RWPE2 (cell line): ENCODE data around the gene RALGAPA2.

Source experiments
- ATAC-seq: fragments of 200-7000 bp; cut with Tn5 transposase; 3 replicates; pipeline ENCODE4 v1.9.1; 2021; ENCODE audit warnings: low read depth
- DNase-seq: peaks from one replicate; pipeline ENCODE4 v3.0.0-alpha.2; 2020; ENCODE audit warnings: low spot score
- H3K27ac ChIP-seq: fragments of 450-650 bp; 2 replicates; pipeline ENCODE4 v1.5.1; 2017; ENCODE audit warnings: mild to moderate bottlenecking; ENCODE audit not compliant: poor library complexity, severe bottlenecking
- H3K27me3 ChIP-seq: fragments of 250-450 bp; sonication (Bioruptor Pico); 2 replicates; pipeline ENCODE4 v1.5.1; 2021; ENCODE audit warnings: mild to moderate bottlenecking, moderate library complexity; ENCODE audit not compliant: insufficient read depth, poor library complexity, severe bottlenecking
- H3K36me3 ChIP-seq: fragments of 250-450 bp; sonication (Bioruptor Pico); 2 replicates; pipeline ENCODE4 v1.5.1; 2020; ENCODE audit warnings: low read depth, mild to moderate bottlenecking, moderate library complexity
- H3K4me1 ChIP-seq: fragments of 250-450 bp; sonication (Bioruptor Pico); 2 replicates; pipeline ENCODE4 v1.5.1; 2021; ENCODE audit warnings: mild to moderate bottlenecking, moderate library complexity; ENCODE audit not compliant: insufficient read depth, poor library complexity, severe bottlenecking
- H3K4me3 ChIP-seq: fragments of 250-450 bp; sonication (Bioruptor Pico); 2 replicates; pipeline ENCODE4 v1.5.1; 2021; ENCODE audit warnings: mild to moderate bottlenecking, moderate library complexity; ENCODE audit not compliant: severe bottlenecking
- H3K9me3 ChIP-seq: fragments of 250-450 bp; sonication (Bioruptor Pico); 2 replicates; pipeline ENCODE4 v1.5.1; 2021; ENCODE audit warnings: mild to moderate bottlenecking, moderate library complexity; ENCODE audit not compliant: severe bottlenecking
- CTCF ChIP-seq: fragments of 450-650 bp; IDR thresholded peaks from one replicate; pipeline ENCODE4 v1.5.1; 2017; ENCODE audit warnings: mild to moderate bottlenecking, moderate library complexity; ENCODE audit not compliant: poor library complexity, severe bottlenecking

RALGAPA2 gene

GRCh38 chr20:20417876-20418676, 294.4 kb downstream of the RALGAPA2 start:
- DNase-seq (no peak), ATAC-seq (no peak)
- no peak overlapping the region for H3K4me3 ChIP-seq

GRCh38 chr20:20415321-20415720, 297.1 kb downstream of the RALGAPA2 start:
- ATAC-seq: no peak
- no peaks in the 10 kb centered on the region for H3K27me3 ChIP-seq
- no peaks in the 10 kb centered on the region for H3K9me3 ChIP-seq
- no peaks in the 10 kb centered on the region for H3K36me3 ChIP-seq
- H3K27ac ChIP-seq: no peak overlapping the region
- TF ChIP-seq CTCF: no peak
- H3K4me3 ChIP-seq: no peak overlapping the region
- no peak for DNase-seq
- H3K4me1 ChIP-seq: no peaks in the 10 kb centered on the region

More at GRCh38 chr20:20417876-20418676, 294.4 kb downstream of the RALGAPA2 start:
- no peaks in the 10 kb centered on the region for H3K36me3 ChIP-seq
- no peaks in the 10 kb centered on the region for H3K27me3 ChIP-seq
- no peak for TF ChIP-seq CTCF
- no peak overlapping the region for H3K27ac ChIP-seq
- H3K9me3 ChIP-seq: no peaks in the 10 kb centered on the region
- H3K4me1 ChIP-seq: no peaks in the 10 kb centered on the region

- ATAC-seq (no peak), DNase-seq (no peak)
- Histone ChIP-seq H3K27ac (no peak overlapping the region), H3K4me1 (no peaks in the 10 kb centered on the region), H3K27me3 (no peaks in the 10 kb centered on the region), H3K36me3 (no peaks in the 10 kb centered on the region), H3K9me3 (no peaks in the 10 kb centered on the region), H3K4me3 (no peak overlapping the region)
- no peak for TF ChIP-seq CTCF
These were observed 297.7 kb downstream of the RALGAPA2 start for GRCh38 chr20:20414640-20415220.

DNA sequence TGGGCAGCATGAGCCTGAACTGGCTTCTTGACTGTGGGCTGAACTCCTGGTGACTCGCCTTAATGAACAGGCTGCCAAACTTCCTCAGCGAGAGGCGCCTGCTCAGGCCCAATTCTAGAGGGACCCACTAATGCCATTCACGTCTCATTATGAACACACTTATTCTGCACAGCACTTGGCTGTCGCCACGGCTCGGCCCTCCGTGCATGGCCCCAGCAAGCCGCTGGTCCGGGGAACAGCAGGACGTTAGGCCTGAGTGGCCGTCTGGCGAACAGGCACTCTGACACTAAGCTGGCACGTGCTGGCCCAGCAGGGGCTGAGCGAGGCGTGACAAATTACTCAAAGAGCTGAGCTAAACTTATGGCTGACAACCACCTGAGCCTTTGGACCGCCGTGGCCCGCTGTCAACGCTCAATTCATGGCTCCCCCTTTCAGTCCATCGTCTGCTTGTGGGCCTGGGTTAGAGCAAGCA, 298.6 kb downstream of the RALGAPA2 start:
- Histone ChIP-seq H3K9me3 (no peaks in the 10 kb centered on the region), H3K27me3 (no peaks in the 10 kb centered on the region), H3K4me3 (no peak overlapping the region), H3K36me3 (no peaks in the 10 kb centered on the region), H3K4me1 (no peaks in the 10 kb centered on the region), H3K27ac (no peak overlapping the region)
- ATAC-seq: no peak
- no peak for TF ChIP-seq CTCF
- DNase-seq: no peak

GRCh38 chr20:20412750-20413149, 299.7 kb downstream of the RALGAPA2 start:
- Histone ChIP-seq H3K4me1 (no peaks in the 10 kb centered on the region), H3K27ac (no peak overlapping the region), H3K4me3 (no peak overlapping the region), H3K27me3 (no peaks in the 10 kb centered on the region), H3K9me3 (no peaks in the 10 kb centered on the region), H3K36me3 (no peaks in the 10 kb centered on the region)
- DNase-seq (no peak), ATAC-seq (no peak)
- TF ChIP-seq CTCF: no peak
